GM12874 (cell line): ENCODE measurements around the gene ELFN1.

Experiments
- TF ChIP-seq, protein P1 (sequence below): IDR thresholded peaks from 2 replicates; pipeline ENCODE4 v1.5.1; 2011; ENCODE audit warnings: low read depth, mild to moderate bottlenecking, control low read depth, low read length, moderate library complexity; ENCODE audit not compliant: insufficient read depth

The ELFN1 gene

DNA sequence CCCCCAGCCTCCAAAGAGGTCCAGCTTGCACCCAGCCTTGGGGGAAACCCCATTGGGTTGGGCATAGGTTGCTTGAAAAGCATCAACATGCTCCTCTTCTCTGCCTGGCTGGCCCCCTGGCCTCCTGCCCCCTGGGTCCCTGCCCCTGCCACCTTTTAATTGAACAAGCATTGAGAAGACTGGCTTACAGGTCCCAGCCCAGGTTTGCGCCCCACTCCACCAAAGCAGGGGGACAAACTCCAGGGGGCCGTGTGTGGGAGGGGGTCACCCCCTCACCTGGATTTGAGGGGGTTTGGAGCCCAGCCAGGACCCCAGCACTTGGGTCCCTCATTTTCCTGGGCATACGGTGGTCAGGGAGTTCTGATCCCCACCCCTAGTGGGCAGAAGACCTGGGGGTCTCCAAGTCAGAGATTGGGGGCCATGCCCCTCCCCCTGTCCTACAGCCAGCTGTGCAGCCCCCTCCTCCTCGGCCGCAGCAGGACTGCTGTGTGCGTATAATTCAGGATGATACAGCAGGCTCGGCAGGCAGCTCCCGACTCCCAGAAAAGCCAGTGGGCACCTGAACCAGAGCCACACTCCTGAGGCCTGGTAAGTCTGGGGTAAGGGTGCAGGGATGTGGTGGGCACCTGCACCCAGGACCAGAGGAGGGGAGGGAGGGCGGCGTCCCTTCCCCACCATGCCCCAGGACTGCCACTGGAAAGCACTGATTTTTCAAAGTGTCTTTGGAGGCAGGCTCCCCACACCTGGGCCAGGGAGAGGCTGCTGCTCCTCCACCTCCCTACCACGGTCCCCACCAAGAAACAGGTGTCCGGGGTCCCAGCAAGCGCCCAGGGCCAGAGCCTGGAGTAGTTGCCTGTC is 1.7 kb downstream of the ELFN1 start:
- TF ChIP-seq, protein P1, sequence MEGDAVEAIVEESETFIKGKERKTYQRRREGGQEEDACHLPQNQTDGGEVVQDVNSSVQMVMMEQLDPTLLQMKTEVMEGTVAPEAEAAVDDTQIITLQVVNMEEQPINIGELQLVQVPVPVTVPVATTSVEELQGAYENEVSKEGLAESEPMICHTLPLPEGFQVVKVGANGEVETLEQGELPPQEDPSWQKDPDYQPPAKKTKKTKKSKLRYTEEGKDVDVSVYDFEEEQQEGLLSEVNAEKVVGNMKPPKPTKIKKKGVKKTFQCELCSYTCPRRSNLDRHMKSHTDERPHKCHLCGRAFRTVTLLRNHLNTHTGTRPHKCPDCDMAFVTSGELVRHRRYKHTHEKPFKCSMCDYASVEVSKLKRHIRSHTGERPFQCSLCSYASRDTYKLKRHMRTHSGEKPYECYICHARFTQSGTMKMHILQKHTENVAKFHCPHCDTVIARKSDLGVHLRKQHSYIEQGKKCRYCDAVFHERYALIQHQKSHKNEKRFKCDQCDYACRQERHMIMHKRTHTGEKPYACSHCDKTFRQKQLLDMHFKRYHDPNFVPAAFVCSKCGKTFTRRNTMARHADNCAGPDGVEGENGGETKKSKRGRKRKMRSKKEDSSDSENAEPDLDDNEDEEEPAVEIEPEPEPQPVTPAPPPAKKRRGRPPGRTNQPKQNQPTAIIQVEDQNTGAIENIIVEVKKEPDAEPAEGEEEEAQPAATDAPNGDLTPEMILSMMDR, result no peak

GRCh38 chr7:1672851-1673486 is 2.9 kb downstream of the ELFN1 start:
- TF ChIP-seq, protein P1, result no peak

GRCh38 chr7:1673581-1674118 is 3.6 kb downstream of the ELFN1 start:
- TF ChIP-seq, protein P1, result no peak

DNA sequence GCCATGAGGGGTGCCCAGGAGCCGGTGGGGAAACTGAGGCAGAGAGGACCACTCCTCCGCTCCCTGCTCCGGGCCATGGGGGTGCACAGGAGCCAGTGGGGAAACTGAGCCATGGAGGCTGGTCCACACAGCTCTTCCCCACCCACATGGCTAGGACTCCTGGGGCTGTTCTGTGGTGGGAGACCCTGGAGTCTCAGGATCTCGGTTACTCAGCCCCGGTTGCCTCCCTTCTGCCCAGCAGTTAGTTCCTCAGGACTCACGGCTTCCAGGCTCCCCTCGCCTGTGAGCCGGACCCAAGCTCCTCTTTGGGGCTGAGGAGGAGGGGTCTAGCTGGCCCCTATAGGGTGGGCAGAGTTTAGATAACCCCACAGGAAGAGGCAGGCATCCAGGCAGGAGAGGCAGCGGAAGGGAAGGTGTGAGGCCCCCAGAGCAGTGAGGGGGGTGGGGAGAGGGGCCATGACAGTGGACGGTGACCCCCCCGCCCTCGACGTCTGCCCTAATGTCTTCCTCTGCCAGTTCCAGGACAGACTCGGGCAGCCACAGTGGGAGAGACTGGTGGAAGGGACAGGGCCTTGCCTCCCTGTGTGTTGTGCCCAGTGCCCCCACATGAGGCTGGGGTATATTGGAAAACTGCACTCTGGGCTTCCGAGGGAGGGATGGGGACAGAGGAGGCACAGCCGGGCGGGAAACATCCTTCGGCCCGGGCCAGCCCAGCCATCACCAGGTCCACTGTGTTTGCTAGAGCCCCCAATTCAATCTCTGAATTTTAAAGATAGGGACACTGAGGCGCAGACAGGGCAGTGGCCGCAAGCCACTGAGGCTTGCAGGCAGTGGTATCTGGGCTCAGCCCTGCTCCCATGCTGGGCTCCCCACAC is 4.3 kb downstream of the ELFN1 start:
- TF ChIP-seq, protein P1, result no peak

GRCh38 chr7:1675036-1675671 is 5.1 kb downstream of the ELFN1 start:
- TF ChIP-seq, protein P1, result no peak

- TF ChIP-seq, protein P1, result no peak
Measured at GRCh38 chr7:1675673-1676549, 5.8 kb downstream of the ELFN1 start.
